NCI-H1930 (cell line): ENCODE data around the gene METTL9.
"Not testable (repeated sequence)": the region's sequence is repeated elsewhere in the genome, so short reads cannot be mapped to it uniquely, and the experiment has no call there.

ENCODE experiments used
- DNase-seq, 2 experiments: peaks; one replicate each; lab custom pipeline; 2025; lab: John Stamatoyannopoulos, UW

Gene METTL9

GRCh38 chr16:21663889-21664647, 64.7 kb downstream of the METTL9 start, which contains the start of gene OTOA:
Gene OTOA (plus strand): TSS chr16:21663968. CDS start chr16:21678515, 14,547 bp downstream.
- no peak for DNase-seq

- no peak for DNase-seq
These were observed 65.6 kb downstream of the METTL9 start for GRCh38 chr16:21664801-21665492.

GRCh38 chr16:21666772-21667171, 67.4 kb downstream of the METTL9 start:
- DNase-seq: no peak

DNA sequence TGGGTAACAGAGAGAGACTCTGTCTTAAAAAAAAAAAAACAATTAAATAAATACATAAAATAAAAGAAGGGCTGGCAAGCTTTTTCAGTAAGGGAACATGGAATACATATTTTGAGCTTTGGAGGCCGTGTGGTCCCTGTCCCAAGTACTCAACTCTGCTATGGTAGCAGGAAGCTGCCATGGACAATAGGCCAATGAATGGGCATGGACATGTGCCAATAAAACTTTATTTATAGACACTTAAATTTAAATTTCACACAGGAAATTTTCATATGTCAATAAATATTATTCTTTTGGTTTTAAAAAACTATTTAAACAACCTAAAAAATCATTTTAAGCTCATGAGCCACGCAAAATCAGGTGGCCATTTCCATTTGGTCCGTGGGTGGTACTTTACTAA, 68.2 kb downstream of the METTL9 start:
- no peak for DNase-seq

- no peak for DNase-seq
These were observed 74.1 kb downstream of the METTL9 start for GRCh38 chr16:21673469-21673868.

- not testable (repeated sequence) for DNase-seq
These were observed 75.1 kb downstream of the METTL9 start for GRCh38 chr16:21674456-21674855.

DNA sequence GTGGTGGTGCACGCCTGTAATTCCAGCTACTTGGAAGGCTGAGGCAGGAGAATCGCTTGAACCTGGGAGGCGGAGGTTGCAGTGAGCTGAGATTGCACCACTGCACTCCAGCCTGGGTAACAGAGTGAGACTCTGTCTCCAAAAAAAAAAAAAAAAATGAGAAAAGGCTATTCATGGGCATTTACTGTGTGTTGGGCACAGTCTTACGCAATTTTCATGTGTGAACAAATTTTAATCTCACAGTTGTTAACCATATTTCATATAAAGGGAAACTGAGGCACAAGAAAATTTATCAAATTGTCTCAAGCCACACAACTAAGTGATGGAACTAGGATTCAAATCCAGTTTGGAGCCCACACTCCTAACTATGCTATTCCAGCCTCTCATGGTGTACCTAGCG, 81.3 kb downstream of the METTL9 start:
- DNase-seq: not testable (repeated sequence)

DNA sequence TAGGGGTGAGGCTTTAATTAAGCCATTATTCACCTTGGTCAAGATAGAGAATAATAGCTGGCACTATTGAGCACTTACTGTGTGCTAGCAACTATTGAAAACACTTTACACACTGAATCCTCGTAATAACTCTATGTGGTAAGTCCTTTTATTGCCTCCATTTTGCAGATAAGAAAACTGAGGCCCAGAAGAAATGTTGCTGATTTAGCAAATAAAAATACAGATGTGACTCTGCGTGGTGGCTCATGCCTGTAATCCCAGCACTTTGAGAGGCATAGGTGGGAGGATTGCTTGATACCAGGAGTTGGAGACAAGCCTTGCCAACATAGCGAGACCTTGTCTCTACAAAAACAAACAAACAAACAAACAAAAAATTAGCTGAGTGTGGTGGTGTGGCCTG, 83.8 kb downstream of the METTL9 start:
- no peak for DNase-seq

DNA sequence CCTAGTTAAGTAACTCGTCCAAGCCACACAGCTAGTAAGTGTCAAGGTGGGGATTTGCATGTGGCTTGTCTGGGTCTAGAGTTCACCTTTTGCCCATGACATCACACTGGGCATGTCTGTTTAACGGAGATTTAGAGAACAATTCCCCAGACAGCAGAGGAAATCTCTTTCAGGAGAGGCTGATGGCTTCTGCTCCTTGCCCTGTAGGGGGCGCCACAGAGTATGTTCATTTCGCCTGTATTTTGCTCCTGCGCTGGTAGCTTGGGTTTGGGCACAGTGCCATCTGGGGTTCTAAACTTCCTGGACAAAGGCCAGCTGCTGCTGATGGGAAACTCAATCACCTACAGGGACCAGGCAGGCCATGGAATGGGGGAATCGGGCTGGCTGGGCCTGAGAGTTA, 84.8 kb downstream of the METTL9 start:
- peak; percentile 7 to 44 for DNase-seq

GRCh38 chr16:21685034-21685455, 85.7 kb downstream of the METTL9 start:
- DNase-seq: no peak

DNA sequence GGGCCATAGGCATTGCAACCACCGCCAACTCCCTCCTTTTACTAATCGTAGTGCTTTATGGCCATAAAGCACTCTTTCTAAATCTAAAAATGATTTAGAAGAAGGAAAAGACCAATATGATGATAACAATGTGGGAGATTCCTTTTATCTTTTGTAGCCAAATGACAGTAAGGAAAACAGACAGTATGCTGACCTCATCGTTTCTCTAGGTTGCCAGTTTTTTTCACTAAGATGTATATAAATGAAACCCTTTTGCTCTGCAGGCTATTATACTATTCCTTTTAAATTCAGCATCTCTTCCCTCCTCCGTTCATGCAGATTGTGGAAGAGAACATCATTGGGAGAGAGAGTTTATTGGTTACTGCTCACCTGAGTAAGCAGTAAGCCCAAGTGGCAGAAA, 89.7 kb downstream of the METTL9 start:
- DNase-seq: no peak

GRCh38 chr16:21690967-21691366, 91.6 kb downstream of the METTL9 start:
- not testable (repeated sequence) for DNase-seq

DNA sequence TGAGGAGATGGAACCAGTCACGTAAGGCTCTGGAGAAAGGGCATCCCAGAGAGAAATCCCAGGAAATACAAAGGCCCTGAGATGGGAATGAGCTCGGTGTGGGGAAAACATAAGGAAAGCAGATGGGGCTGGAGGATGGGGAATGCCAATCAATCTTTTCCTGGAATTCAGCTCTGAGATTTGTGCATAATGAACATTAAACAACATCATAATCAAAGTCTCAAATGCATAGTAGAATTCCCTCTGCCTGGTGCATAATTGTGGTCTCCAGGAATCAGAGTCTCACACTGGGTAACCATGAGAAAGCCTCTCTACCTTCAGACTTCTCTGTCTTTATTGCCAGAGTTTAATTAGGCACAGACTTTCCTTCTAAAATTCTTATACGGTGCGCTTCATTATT, 95.2 kb downstream of the METTL9 start:
- DNase-seq: no peak

DNA sequence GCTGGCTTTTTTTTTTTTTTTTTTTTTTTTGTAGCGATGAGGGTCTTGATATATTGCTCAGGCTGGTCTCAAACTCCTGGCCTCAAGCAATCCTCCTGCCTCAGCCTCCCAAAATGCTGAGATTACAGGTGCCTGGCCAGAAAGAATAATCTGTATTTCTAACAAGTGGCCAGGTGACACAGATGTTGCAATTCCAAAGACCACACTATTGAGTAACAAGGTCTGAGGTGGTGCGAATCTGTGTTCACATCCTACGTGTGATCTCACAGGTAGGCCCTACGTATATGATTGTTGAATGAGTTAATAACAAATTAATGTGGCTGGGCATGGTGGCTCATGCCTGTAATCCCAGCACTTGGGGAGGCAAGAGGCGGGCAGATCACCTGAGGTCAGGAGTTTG, 97.7 kb downstream of the METTL9 start:
- DNase-seq: no peak

DNA sequence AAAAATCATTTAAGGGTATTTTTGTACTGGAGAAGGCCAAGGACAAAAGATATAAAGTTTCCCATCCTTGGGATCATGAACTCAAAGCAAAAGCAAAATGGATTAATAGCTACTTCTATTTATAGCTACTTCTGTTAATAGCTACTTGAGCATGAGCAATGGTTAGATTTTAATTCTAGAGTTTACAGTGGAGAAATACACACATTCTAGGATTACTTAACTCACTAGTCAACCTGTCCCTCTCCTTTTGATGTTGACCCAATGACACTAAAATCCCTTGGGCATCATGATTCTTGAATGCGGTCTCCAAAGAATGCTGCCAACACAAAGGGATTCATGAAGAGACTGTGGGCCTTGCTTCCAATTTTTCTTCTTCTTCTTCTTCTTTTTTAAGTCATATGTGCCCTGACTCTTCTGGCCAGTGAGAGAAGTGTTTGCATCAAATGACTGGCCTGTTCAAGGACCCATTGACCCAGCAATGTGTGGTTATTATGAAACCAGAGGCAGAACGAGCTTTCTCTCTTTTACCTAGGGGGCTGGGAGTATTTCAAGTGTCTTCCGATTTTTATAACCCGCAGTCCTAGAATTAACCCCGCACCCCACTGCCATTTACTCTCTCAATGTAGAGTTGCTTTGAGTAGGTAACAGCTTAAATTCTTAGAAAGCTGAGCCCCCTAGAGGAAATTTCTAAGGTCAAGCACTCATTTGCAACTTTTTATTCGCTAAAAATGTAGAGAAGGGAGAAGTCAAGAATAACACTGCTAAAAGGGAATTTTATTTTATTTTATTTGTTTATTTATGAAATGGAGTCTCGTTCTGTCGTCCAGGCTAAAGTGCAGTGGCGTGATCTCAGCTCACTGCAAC, 99.0 kb downstream of the METTL9 start:
- DNase-seq: no peak

- no peak for DNase-seq
These were observed 101.9 kb downstream of the METTL9 start for GRCh38 chr16:21701271-21701670.

- DNase-seq: no peak
These were observed 102.9 kb downstream of the METTL9 start for GRCh38 chr16:21702276-21702675.

GRCh38 chr16:21703156-21703555, 103.8 kb downstream of the METTL9 start:
- DNase-seq: no peak

DNA sequence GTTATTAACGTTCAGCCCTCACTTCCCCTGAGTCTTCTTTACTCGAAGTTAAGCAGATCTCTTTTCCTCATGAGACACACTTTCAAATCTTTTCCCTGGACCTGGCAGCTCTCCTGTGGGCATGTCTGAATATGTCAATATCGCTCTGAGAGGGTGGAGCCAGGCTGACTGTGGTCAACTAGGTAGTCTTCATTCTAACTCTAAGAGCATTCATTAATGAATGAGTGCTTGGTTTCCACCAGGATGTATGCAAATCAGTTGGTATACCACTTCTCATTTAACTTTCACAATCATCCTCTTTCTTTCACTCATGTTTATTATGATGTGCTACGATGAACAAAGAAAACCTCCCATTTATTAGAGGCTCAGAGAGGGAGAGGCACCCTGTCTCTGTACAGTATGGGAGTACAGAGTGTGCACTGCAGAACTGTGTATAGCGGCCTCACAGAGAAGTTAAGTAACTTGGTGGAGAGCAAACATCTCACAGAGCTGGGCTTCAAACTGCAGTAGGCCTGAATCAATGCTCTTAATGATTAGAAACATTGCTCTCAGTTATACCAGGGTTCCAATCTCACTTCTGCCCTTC, 104.3 kb downstream of the METTL9 start:
- no peak for DNase-seq

DNA sequence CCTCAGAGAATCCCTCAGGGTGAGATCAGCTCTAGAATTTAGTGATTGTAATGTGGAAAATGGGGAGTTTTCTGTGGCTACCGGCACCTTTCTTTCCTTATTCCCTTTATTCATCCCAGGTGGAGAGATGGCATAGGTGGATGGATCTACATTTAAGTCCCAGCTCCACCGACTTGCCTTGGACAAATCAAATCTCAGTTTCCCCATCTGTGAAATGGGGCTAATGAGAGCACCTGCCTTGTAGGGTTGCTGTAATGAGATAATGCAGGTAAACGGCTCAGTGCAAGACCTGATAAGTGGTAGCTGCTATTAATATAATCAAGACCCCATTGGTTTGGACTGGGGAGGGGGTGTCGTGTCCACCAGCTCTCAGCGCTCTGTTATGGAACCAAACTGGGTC, 104.9 kb downstream of the METTL9 start:
- no peak for DNase-seq

DNA sequence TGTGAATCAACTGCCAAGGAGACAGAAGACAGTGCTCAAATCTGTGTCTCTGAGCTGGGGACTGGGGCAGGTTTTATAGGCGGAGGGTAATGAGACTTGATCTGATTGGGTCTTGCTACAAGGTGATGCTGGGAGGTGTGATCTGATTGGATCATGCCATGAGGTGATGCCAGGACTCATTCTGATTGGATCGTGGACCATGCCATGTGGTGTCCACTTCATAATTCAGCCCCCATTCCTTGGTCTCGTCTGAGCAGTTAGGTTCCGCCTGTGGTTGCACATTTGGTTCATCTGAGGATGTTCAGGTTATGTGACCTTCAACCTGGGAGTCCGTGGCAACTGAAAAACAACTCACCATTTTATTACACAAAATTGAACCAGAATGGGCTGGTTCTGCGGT, 105.4 kb downstream of the METTL9 start:
- DNase-seq: no peak
